ENCODE results near the gene GLI3. TPM values are rescaled to one million over a fixed set of nuclear protein-coding genes. Genes with fewer than 3 reads are reported as not detected.

The GLI3 gene
- total and polyA plus RNA-seq, 10 of the 15 experiments (the other 5 are each of a cell fraction or from before 2014, with no cell fraction given): 0.01 TPM; not detected in 8

DNA sequence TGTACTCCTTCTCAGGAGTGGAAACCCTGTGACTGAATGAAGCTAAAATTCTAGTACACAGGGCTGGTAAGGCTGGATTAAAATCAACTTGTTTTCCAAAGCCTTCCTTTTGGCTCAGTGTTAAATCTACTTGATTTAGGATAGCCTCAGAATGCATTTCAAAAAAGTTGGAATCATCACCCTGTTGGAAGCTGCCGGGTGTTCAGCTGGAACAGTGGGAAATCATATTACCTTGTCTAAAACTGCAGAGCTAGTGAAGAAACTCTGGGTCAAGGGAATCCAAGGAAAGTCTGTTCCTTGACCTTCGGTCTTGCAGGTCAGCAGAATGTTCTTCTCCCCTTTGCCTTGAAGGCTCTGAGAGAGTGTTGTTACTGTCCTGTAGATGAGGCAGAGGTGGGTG is 282.0 kb downstream of the GLI3 start:
- FAIRE-seq: no peak
- no peaks in the 10 kb centered on the region for H3K4me1 ChIP-seq (ENCODE audit: control insufficient read depth, insufficient read depth, low read length)
- ChIA-PET SMC1A (ENCODE audit: uncharacterized antibody, unreplicated experiment) (interaction anchor here (1.0 kb wide), 1 partner anchor 15 kb away, joined by 3 read pairs; no protein-coding TSS in a partner anchor), POLR2A (no interaction called here), RAD21 (ENCODE audit: unreplicated experiment) (interaction anchor here (1.3 kb wide), 1 partner anchor 14 kb away, joined by 3 read pairs; no protein-coding TSS in a partner anchor), CTCF (interaction anchor here (1.0 to 3.0 kb wide), 4 partner anchors 12 to 922 kb away, joined by 3 to 9 read pairs (median 8); no protein-coding TSS in a partner anchor)
- H3K79me2 ChIP-seq (ENCODE audit: control insufficient read depth, insufficient read depth, low read length): no peaks in the 10 kb centered on the region
- no peak overlapping the region for H2AFZ ChIP-seq (ENCODE audit: control insufficient read depth, low read depth, low read length)
- H4K20me1 ChIP-seq (ENCODE audit: control insufficient read depth, insufficient read depth): no peaks in the 10 kb centered on the region
- no peak overlapping the region for H3K4me2 ChIP-seq (ENCODE audit: control insufficient read depth, insufficient read depth)
- WGBS (ENCODE audit: insufficient coverage, insufficient replicate concordance, low lambda C conversion rate, missing lambda C conversion rate): 8% methylated on average over 2 of the region's 2 CpGs
- 0 out of 4 replicates have a peak, but pooled peaks cover 0 to 2% of the 10 kb centered on the region in 2 experiments for H3K27me3 ChIP-seq (replicated peaks in 1 of 2; ENCODE audit: control insufficient read depth in 2 of 2, insufficient read depth in 2 of 2, low read length in 1 of 2)
- ATAC-seq: no peak
- H3K9ac ChIP-seq (ENCODE audit: control insufficient read depth, insufficient read depth, low read length): no peak overlapping the region
- no peak overlapping the region for H3K4me3 ChIP-seq
- no peaks in the 10 kb centered on the region for H3K9me3 ChIP-seq (replicated peaks; ENCODE audit: control insufficient read depth, insufficient read depth, low read length)
- intact Hi-C loops (cut with micrococcal nuclease; ENCODE audit: unreplicated experiment) (no loop called here), in situ Hi-C loops (cut with MboI) (no loop called here)
- no peak for DNase-seq (ENCODE audit: low read depth, low spot score)
- TF ChIP-seq BCL11A (IDR thresholded peaks at IDR 0.05; ENCODE audit: low read depth, low read length): no peak
- no peak for TF ChIP-seq RELA (IDR thresholded peaks at IDR 0.05; ENCODE audit: borderline replicate concordance, partially characterized antibody)
- TF ChIP-seq SUZ12 (IDR thresholded peaks at IDR 0.05; ENCODE audit: unreplicated experiment): no peak
- no peak for TF ChIP-seq KAT2A (conservative IDR thresholded peaks at IDR 0.05; ENCODE audit: control insufficient read depth, low read depth, low read length)
- no peak for TF ChIP-seq EGR1 (IDR thresholded peaks at IDR 0.05; ENCODE audit: borderline replicate concordance in 1 of 2, low read depth in 2 of 2, low read length in 2 of 2)
- no peak for TF ChIP-seq BACH1 (IDR thresholded peaks at IDR 0.05; ENCODE audit: borderline replicate concordance)
- TF ChIP-seq SMC3 (IDR thresholded peaks at IDR 0.05; ENCODE audit: borderline replicate concordance, low read length): no peak
- TF ChIP-seq, protein P1, sequence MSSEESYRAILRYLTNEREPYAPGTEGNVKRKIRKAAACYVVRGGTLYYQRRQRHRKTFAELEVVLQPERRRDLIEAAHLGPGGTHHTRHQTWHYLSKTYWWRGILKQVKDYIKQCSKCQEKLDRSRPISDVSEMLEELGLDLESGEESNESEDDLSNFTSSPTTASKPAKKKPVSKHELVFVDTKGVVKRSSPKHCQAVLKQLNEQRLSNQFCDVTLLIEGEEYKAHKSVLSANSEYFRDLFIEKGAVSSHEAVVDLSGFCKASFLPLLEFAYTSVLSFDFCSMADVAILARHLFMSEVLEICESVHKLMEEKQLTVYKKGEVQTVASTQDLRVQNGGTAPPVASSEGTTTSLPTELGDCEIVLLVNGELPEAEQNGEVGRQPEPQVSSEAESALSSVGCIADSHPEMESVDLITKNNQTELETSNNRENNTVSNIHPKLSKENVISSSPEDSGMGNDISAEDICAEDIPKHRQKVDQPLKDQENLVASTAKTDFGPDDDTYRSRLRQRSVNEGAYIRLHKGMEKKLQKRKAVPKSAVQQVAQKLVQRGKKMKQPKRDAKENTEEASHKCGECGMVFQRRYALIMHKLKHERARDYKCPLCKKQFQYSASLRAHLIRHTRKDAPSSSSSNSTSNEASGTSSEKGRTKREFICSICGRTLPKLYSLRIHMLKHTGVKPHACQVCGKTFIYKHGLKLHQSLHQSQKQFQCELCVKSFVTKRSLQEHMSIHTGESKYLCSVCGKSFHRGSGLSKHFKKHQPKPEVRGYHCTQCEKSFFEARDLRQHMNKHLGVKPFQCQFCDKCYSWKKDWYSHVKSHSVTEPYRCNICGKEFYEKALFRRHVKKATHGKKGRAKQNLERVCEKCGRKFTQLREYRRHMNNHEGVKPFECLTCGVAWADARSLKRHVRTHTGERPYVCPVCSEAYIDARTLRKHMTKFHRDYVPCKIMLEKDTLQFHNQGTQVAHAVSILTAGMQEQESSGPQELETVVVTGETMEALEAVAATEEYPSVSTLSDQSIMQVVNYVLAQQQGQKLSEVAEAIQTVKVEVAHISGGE (CRISPR knock-in tag; IDR thresholded peaks at IDR 0.05): no peak
- TF ChIP-seq EED (IDR thresholded peaks at IDR 0.05; ENCODE audit: low read depth): no peak
- no peak for TF ChIP-seq ZNF207 (IDR thresholded peaks at IDR 0.05; ENCODE audit: borderline replicate concordance)
- no peak for TF ChIP-seq RBBP5 (conservative IDR thresholded peaks at IDR 0.05)
- H3K27ac ChIP-seq (ENCODE audit: control insufficient read depth, insufficient read depth): no peak overlapping the region
- BruUV-seq (replicated peaks): no TSS peak
- H3K36me3 ChIP-seq (ENCODE audit: control insufficient read depth in 2 of 2, insufficient read depth in 2 of 2, low read length in 1 of 2): no peaks in the 10 kb centered on the region

All from GM12878 (cell line).